Measurements from ENCODE around the gene PGLYRP1. TPM values are rescaled to one million over a fixed set of nuclear protein-coding genes. Genes with fewer than 3 reads are reported as not detected.

The PGLYRP1 gene
- total RNA-seq, 5 donors from 2014 or later (not counting 1 experiment from before 2014, with no cell fraction given), result not detected

DNA sequence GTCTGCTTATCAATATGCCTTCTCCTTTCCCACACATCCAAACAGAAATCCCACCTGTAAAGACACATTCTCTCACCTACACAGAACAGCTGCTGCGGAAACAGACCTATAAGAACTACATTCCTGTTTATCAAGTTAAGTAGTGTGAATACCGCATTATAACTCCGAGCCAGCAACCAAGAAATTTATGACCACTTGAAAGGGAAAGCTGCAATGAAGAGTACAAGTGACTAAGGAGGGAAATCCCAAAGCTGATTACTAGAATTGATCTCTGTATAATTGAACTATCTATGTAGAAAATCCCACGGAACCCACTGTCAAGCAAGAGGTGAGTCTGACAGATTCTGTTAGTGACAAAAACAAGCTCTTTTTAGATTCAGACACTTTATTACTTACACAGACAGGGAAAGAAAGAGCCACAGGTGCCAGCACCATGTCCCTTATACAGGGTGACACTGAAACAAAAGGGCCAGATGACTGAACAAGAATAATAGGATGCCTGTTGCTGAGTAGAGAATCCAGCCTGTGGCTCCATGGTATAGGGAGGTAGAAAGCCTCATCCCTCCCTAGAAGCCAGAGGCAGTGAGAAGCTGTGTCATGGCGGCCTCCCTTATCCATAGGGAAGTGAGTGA lies 19.5 kb upstream of the PGLYRP1 start:
- H3K27me3 ChIP-seq (replicated peaks in 1 of 2; ENCODE audit: control insufficient read depth in 2 of 2, extremely low read depth in 1 of 2, insufficient read depth in 2 of 2, low read length in 1 of 2), result peaks cover 5 to 40% of the 10 kb centered on the region in 2 experiments
- WGBS (ENCODE audit: insufficient coverage), result no CpG with 5 or more reads among the region's 5 CpGs
- Mint-ChIP-seq H3K4me1 (no peaks in the 10 kb centered on the region), H3K27ac (no peak overlapping the region), H3K9me3 (peaks cover 0 to 5% (median 0%) of the 10 kb centered on the region in 3 donors), H3K36me3 (peaks cover 3% of the 10 kb centered on the region), H3K4me3 (no peak overlapping the region), H3K27me3 (peaks cover 37 to 67% of the 10 kb centered on the region in 2 donors)
- no peaks in the 10 kb centered on the region for H3K4me1 ChIP-seq (ENCODE audit: control insufficient read depth in 1 of 2, extremely low read depth in 1 of 2, insufficient read depth in 2 of 2, low read length in 2 of 2)
- ChIA-PET POLR2A (no interaction called here), CTCF (interaction anchor here in 1 of 2 donors (1.0 kb wide), 1 partner anchor 9 kb away, joined by 4 read pairs; no protein-coding TSS in a partner anchor)
- H3K36me3 ChIP-seq (ENCODE audit: control insufficient read depth in 2 of 2, extremely low read depth in 1 of 2, insufficient read depth in 1 of 2, low read length in 1 of 2), result no peaks in the 10 kb centered on the region
- ATAC-seq (replicated peaks in 1 of 4) (no peak), DNase-seq (no peak)
- H3K27ac ChIP-seq (ENCODE audit: low read length), result no peak overlapping the region
- no peak overlapping the region for H3K4me3 ChIP-seq (ENCODE audit: control insufficient read depth in 1 of 2, extremely low read depth in 1 of 2, low read length in 1 of 2)
- no peaks in the 10 kb centered on the region for H3K9me3 ChIP-seq

DNA sequence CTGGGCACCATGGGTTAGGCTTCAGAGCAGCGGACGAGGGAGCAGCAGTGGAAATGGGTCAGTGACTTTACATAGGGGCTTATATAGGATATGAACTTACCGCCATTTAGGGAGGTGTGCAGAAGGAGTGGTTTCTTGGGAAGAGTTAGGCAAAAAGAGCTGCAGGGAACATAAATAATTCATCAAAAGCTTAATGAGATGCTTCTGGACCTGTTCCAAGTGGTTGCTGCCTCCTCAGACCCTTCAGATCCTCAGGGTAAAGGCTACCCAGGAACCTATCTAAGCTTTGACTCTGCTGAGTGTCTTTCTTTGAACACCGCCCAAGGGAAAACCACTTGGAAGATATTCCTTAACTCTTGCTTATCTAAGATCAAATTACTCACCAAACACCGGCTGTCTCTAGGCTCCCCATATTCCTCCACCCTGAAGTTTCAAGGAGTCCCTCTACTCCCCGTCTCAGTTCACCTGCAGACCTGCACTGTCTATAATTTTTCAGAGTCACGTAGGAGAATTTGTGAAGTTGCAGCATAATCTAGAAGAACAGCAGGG lies 18.2 kb upstream of the PGLYRP1 start, which contains the start of gene IGFL4:
Gene IGFL4, minus strand, starts transcription at position 51 of the 549 bp plus-strand sequence. Its CDS starts 40 bp downstream, at position 11.
- no peaks in the 10 kb centered on the region for H3K4me1 ChIP-seq (ENCODE audit: control insufficient read depth in 1 of 2, extremely low read depth in 1 of 2, insufficient read depth in 2 of 2, low read length in 2 of 2)
- peaks cover 33 to 69% of the 10 kb centered on the region in 2 donors for H3K27me3 Mint-ChIP-seq
- CTCF ChIA-PET, result interaction anchor here in 1 of 2 donors (0.6 kb wide), 1 partner anchor 482 kb away, joined by 3 read pairs; no protein-coding TSS in a partner anchor

DNA sequence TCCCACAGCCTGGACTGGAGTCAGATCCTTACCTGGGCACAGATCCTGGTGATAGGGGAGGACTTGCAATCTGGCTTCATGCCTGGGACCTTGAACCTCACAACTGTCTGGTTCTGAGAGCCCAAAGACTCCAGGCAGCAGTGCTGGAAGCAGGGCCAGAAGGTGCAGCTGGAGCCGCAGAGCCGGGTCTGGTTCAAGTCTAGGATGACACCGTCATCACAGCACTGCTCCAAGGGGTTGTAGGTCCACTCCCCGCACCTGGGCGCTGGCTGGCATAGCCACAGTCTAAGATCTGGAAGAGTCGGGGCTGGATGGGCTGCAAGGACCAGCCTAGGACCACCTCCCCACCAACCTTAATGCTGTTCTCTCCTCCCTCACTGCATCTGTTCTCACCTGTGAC lies 17.3 kb upstream of the PGLYRP1 start:
- Histone ChIP-seq H3K4me1 (ENCODE audit: control insufficient read depth in 1 of 2, extremely low read depth in 1 of 2, insufficient read depth in 2 of 2, low read length in 2 of 2) (no peaks in the 10 kb centered on the region), H3K4me3 (ENCODE audit: control insufficient read depth in 1 of 2, extremely low read depth in 1 of 2, low read length in 1 of 2) (no peak overlapping the region), H3K27me3 (replicated peaks in 1 of 2; ENCODE audit: control insufficient read depth in 2 of 2, extremely low read depth in 1 of 2, insufficient read depth in 2 of 2, low read length in 1 of 2) (peaks cover 5 to 47% of the 10 kb centered on the region in 2 experiments), H3K9me3 (no peaks in the 10 kb centered on the region), H3K27ac (ENCODE audit: low read length) (no peak overlapping the region), H3K36me3 (ENCODE audit: control insufficient read depth in 2 of 2, extremely low read depth in 1 of 2, insufficient read depth in 1 of 2, low read length in 1 of 2) (no peaks in the 10 kb centered on the region)
- ATAC-seq (replicated peaks in 1 of 4) (no peak), DNase-seq (no peak)
- POLR2A ChIA-PET, result no interaction called here
- Mint-ChIP-seq H3K27me3 (peaks cover 28 to 67% of the 10 kb centered on the region in 2 donors), H3K4me1 (no peaks in the 10 kb centered on the region), H3K9me3 (no peaks in the 10 kb centered on the region), H3K27ac (no peak overlapping the region), H3K4me3 (no peak overlapping the region), H3K36me3 (peaks cover 3% of the 10 kb centered on the region)
- WGBS (ENCODE audit: insufficient coverage), result 90% methylated on average over 6 of the region's 6 CpGs
- CTCF ChIA-PET, result no interaction called here

More for the DNA sequence above, 18.2 kb upstream of the PGLYRP1 start, which contains the start of gene IGFL4:
- Mint-ChIP-seq H3K27ac (no peak within 1 kb of the TSS), H3K4me3 (no peak within 1 kb of the TSS), H3K9me3 (peaks cover 0 to 5% (median 0%) of the 10 kb centered on the region in 3 donors), H3K4me1 (no peaks in the 10 kb centered on the region), H3K36me3 (peaks cover 3% of the 10 kb centered on the region)
- 79% methylated on average over 5 of the region's 7 CpGs for WGBS (ENCODE audit: insufficient coverage)
- POLR2A ChIA-PET, result no interaction called here
- ATAC-seq (replicated peaks in 1 of 4) (no peak), DNase-seq (no peak)
- Histone ChIP-seq H3K36me3 (ENCODE audit: control insufficient read depth in 2 of 2, extremely low read depth in 1 of 2, insufficient read depth in 1 of 2, low read length in 1 of 2) (no peaks in the 10 kb centered on the region), H3K4me3 (ENCODE audit: control insufficient read depth in 1 of 2, extremely low read depth in 1 of 2, low read length in 1 of 2) (no peak within 1 kb of the TSS), H3K9me3 (no peaks in the 10 kb centered on the region), H3K27me3 (replicated peaks in 1 of 2; ENCODE audit: control insufficient read depth in 2 of 2, extremely low read depth in 1 of 2, insufficient read depth in 2 of 2, low read length in 1 of 2) (peaks cover 5 to 42% of the 10 kb centered on the region in 2 experiments), H3K27ac (ENCODE audit: low read length) (no peak within 1 kb of the TSS)

DNA sequence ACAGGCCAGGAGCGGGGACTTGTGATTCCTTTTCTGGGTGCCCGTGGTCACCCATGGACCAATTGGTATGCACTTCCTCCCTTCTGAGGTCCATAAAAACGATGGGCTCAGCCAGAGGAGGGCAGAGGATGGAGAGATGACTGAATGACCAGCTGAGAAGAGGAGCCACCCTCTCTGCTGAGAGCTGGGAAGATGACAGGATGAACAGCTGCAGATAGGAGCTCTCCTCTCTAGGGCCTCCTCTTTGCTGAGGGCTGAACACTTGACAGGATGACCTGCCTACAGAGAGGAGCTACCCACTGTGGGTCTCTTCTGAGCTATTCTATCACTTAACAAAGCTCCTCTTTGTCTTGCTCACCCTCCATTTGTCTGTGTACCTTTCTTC lies 13.9 kb upstream of the PGLYRP1 start:
- peaks cover 23 to 41% of the 10 kb centered on the region in 2 donors for H3K27me3 Mint-ChIP-seq
- Histone ChIP-seq H3K27me3 (replicated peaks in 1 of 2; ENCODE audit: control insufficient read depth in 2 of 2, extremely low read depth in 1 of 2, insufficient read depth in 2 of 2, low read length in 1 of 2) (peaks cover 3 to 42% of the 10 kb centered on the region in 2 experiments), H3K27ac (ENCODE audit: low read length) (no peak overlapping the region), H3K4me1 (ENCODE audit: control insufficient read depth in 1 of 2, extremely low read depth in 1 of 2, insufficient read depth in 2 of 2, low read length in 2 of 2) (no peaks in the 10 kb centered on the region), H3K36me3 (ENCODE audit: control insufficient read depth in 2 of 2, extremely low read depth in 1 of 2, insufficient read depth in 1 of 2, low read length in 1 of 2) (no peaks in the 10 kb centered on the region), H3K9me3 (no peaks in the 10 kb centered on the region), H3K4me3 (ENCODE audit: control insufficient read depth in 1 of 2, extremely low read depth in 1 of 2, low read length in 1 of 2) (no peak overlapping the region)
- H3K4me1 Mint-ChIP-seq, result no peaks in the 10 kb centered on the region
- H3K36me3 Mint-ChIP-seq, result peaks cover 3% of the 10 kb centered on the region
- no peak for ATAC-seq (replicated peaks in 1 of 4)
- H3K27ac Mint-ChIP-seq, result no peak overlapping the region
- 59% methylated on average over 3 of the region's 3 CpGs for WGBS (ENCODE audit: insufficient coverage)
- CTCF ChIA-PET, result no interaction called here
- POLR2A ChIA-PET, result no interaction called here
- no peak for DNase-seq
- H3K9me3 Mint-ChIP-seq, result no peaks in the 10 kb centered on the region
- no peak overlapping the region for H3K4me3 Mint-ChIP-seq

DNA sequence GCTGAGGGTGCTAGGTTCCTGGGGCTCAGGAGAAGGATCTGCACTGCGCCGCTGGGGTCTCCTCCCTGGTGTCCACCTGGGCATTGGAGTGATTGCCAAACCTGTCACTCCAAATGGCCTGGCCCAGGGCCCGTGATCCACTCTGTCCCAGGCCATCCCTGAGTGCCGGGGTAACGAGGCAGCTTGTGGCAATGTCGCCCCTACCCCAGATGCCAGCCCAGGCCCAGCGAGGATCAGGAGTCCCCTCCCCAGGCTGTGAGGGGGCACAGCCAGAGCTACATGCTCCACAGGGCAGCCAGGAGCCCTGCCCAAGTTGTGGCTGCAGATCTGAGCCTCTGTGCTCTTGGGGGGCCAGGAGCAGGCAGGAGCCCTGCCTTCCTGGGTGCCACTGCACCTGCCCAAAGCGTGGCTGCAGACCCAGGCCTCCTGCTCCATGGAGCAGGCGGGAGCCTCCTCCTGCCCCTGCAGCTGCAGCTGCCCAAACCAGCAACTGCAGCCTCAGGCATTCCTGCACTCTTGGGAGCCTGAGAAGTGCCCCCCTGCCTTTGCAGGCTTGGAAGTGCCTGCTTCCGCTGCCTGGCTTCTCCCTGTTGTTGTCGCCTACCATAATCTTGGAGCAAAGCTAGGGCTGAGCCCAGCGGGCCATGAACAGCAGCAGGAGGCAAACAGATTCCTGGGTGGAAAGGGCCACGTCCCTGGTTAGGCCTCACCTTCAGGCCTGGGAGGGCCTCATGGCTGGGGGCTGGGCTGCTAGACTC lies 13.3 kb upstream of the PGLYRP1 start:
- DNase-seq (no peak), ATAC-seq (replicated peaks in 1 of 4) (no peak)
- H3K27ac Mint-ChIP-seq, result no peak overlapping the region
- H3K27me3 ChIP-seq (replicated peaks in 1 of 2; ENCODE audit: control insufficient read depth in 2 of 2, extremely low read depth in 1 of 2, insufficient read depth in 2 of 2, low read length in 1 of 2), result peaks cover 0 to 40% of the 10 kb centered on the region in 2 experiments
- H3K27me3 Mint-ChIP-seq, result peaks cover 21 to 37% of the 10 kb centered on the region in 2 donors
- no peaks in the 10 kb centered on the region for H3K9me3 Mint-ChIP-seq
- H3K27ac ChIP-seq (ENCODE audit: low read length), result no peak overlapping the region
- 79% methylated on average over 13 of the region's 13 CpGs for WGBS (ENCODE audit: insufficient coverage)
- ChIA-PET POLR2A (no interaction called here), CTCF (no interaction called here)
- H3K36me3 ChIP-seq (ENCODE audit: control insufficient read depth in 2 of 2, extremely low read depth in 1 of 2, insufficient read depth in 1 of 2, low read length in 1 of 2), result no peaks in the 10 kb centered on the region
- H3K4me1 Mint-ChIP-seq, result no peaks in the 10 kb centered on the region
- no peaks in the 10 kb centered on the region for H3K9me3 ChIP-seq
- H3K36me3 Mint-ChIP-seq, result peaks cover 3% of the 10 kb centered on the region
- no peak overlapping the region for H3K4me3 Mint-ChIP-seq
- no peaks in the 10 kb centered on the region for H3K4me1 ChIP-seq (ENCODE audit: control insufficient read depth in 1 of 2, extremely low read depth in 1 of 2, insufficient read depth in 2 of 2, low read length in 2 of 2)
- no peak overlapping the region for H3K4me3 ChIP-seq (ENCODE audit: control insufficient read depth in 1 of 2, extremely low read depth in 1 of 2, low read length in 1 of 2)

DNA sequence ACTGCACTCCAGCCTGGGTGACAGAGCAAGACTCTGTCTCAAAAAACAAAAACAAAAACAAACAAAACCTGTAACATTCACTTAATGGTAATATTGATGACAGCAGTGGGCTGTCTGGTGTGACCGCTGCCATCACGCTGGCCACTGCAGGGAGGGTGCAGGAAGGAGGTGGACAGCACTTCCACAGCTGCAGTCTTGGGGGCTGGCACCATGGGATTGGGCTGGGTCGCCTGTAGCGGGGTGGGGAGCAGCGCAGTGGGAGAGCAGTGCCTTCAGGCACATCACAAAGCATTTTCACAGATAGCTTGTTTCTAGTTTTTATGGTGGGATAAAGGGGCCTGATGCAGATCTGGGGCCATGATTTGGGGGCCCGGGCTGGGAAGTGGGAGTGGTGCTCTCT lies 12.7 kb upstream of the PGLYRP1 start:
- ChIA-PET POLR2A (no interaction called here), CTCF (no interaction called here)
- Histone ChIP-seq H3K27ac (ENCODE audit: low read length) (no peak overlapping the region), H3K4me1 (ENCODE audit: control insufficient read depth in 1 of 2, extremely low read depth in 1 of 2, insufficient read depth in 2 of 2, low read length in 2 of 2) (no peaks in the 10 kb centered on the region), H3K27me3 (replicated peaks in 1 of 2; ENCODE audit: control insufficient read depth in 2 of 2, extremely low read depth in 1 of 2, insufficient read depth in 2 of 2, low read length in 1 of 2) (peaks cover 0 to 34% of the 10 kb centered on the region in 2 experiments), H3K9me3 (no peaks in the 10 kb centered on the region), H3K36me3 (ENCODE audit: control insufficient read depth in 2 of 2, extremely low read depth in 1 of 2, insufficient read depth in 1 of 2, low read length in 1 of 2) (no peaks in the 10 kb centered on the region), H3K4me3 (ENCODE audit: control insufficient read depth in 1 of 2, extremely low read depth in 1 of 2, low read length in 1 of 2) (no peak overlapping the region)
- ATAC-seq (replicated peaks in 1 of 4) (no peak), DNase-seq (no peak)
- no peak overlapping the region for H3K27ac Mint-ChIP-seq
- WGBS (ENCODE audit: insufficient coverage), result 84% methylated on average over 3 of the region's 6 CpGs
- no peak overlapping the region for H3K4me3 Mint-ChIP-seq
- peaks cover 3% of the 10 kb centered on the region for H3K36me3 Mint-ChIP-seq
- no peaks in the 10 kb centered on the region for H3K4me1 Mint-ChIP-seq
- peaks cover 17 to 31% of the 10 kb centered on the region in 2 donors for H3K27me3 Mint-ChIP-seq
- no peaks in the 10 kb centered on the region for H3K9me3 Mint-ChIP-seq

All from T-cell (primary cell).